ENCODE results near the gene TOR1AIP2. TPM values are rescaled to one million over a fixed set of nuclear protein-coding genes. Genes with fewer than 3 reads are reported as not detected.

The TOR1AIP2 gene
- total RNA-seq, 1 donor: 141 TPM

- no peak for TF ChIP-seq CTCF (IDR thresholded peaks at IDR 0.05; ENCODE audit: insufficient read depth, low read length)
- no peak overlapping the region for H3K4me3 ChIP-seq (ENCODE audit: low read depth, low read length)
- DNase-seq (ENCODE audit: low read depth): no peak
These were observed 44.6 kb upstream of the TOR1AIP2 start for GRCh38 chr1:179921981-179922872.

- H3K4me3 ChIP-seq (ENCODE audit: low read depth, low read length): no peak overlapping the region
- no peak for DNase-seq (ENCODE audit: low read depth)
- TF ChIP-seq CTCF (IDR thresholded peaks at IDR 0.05; ENCODE audit: insufficient read depth, low read length): no peak
These were observed 43.9 kb upstream of the TOR1AIP2 start for GRCh38 chr1:179921472-179921871.

GRCh38 chr1:179917601-179918429, 40.2 kb upstream of the TOR1AIP2 start:
- no peak for DNase-seq (ENCODE audit: low read depth)

GRCh38 chr1:179911812-179912211, 34.2 kb upstream of the TOR1AIP2 start:
- H3K4me3 ChIP-seq (ENCODE audit: low read depth, low read length): no peak overlapping the region
- TF ChIP-seq CTCF (IDR thresholded peaks at IDR 0.05; ENCODE audit: insufficient read depth, low read length): no peak

More at GRCh38 chr1:179917601-179918429, 40.2 kb upstream of the TOR1AIP2 start:
- no peak for TF ChIP-seq CTCF (IDR thresholded peaks at IDR 0.05; ENCODE audit: insufficient read depth, low read length)
- no peak overlapping the region for H3K4me3 ChIP-seq (ENCODE audit: low read depth, low read length)

GRCh38 chr1:179910934-179911333, 33.3 kb upstream of the TOR1AIP2 start:
- no peak for TF ChIP-seq CTCF (IDR thresholded peaks at IDR 0.05; ENCODE audit: insufficient read depth, low read length)
- no peak overlapping the region for H3K4me3 ChIP-seq (ENCODE audit: low read depth, low read length)
- DNase-seq (ENCODE audit: low read depth): no peak

More at GRCh38 chr1:179911812-179912211, 34.2 kb upstream of the TOR1AIP2 start:
- no peak for DNase-seq (ENCODE audit: low read depth)

GRCh38 chr1:179889589-179889988, 12.0 kb upstream of the TOR1AIP2 start:
- H3K4me3 ChIP-seq (ENCODE audit: low read depth, low read length): no peak overlapping the region
- no peak for TF ChIP-seq CTCF (IDR thresholded peaks at IDR 0.05; ENCODE audit: insufficient read depth, low read length)
- DNase-seq (ENCODE audit: low read depth): no peak
